ENCODE data around the gene STX11. TPM values are rescaled to one million over a fixed set of nuclear protein-coding genes. Genes with fewer than 3 reads are reported as not detected.

The STX11 gene
- total and polyA plus RNA-seq, 2 of the 13 experiments (the other 11 are each of a cell fraction or from before 2014, with no cell fraction given): 0.03 TPM; not detected in 1

DNA sequence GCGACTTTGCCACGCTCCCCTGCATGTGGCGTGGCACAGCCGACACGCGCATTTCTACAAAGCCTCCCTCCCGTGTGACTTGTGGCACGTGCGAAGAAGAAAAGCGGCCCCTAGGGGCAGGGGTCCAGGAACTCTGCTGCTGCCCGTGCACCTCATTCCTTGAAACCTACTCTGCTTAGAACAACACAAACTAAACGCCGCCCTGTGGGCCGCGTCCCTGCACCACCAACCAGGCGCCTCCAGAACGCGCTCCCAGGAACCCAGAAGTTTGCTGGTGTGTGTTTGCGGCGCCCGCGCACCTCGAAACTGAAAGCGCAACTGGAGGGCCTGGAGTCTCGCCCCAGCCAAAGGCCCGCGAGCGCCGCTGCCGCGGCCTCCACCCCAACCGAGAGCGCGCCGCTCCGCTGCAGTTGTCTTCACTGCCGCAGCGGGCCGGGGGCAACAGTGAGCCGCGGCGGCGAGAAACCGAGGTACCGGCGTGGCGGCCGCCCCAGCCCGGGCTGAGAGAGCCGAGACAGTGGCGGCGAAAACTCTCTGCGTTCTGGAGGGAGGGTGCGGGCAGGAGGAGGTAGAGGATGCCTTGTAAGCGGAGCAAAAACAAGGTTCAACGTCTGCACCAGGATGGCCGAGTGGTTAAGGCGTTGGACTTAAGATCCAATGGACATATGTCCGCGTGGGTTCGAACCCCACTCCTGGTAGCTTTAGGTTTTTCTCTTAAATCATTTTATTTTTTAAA lies 65.8 kb downstream of the STX11 start (continued):
- TF ChIP-seq ZNF574 (CRISPR knock-in tag; IDR thresholded peaks at IDR 0.05) (peak; percentile 88), SP1 (IDR thresholded peaks at IDR 0.05) (no peak), SP1 (CRISPR knock-in tag; IDR thresholded peaks at IDR 0.05) (peak; percentile 62), MYNN (CRISPR knock-in tag; IDR thresholded peaks at IDR 0.05; ENCODE audit: low read depth) (peak; percentile 56; the same call in 1 of the 2 replicates), NFYB (CRISPR knock-in tag; IDR thresholded peaks at IDR 0.05) (0 out of 2 replicates have a peak, but pooled peaks have one; percentile 32), HOXA7 (CRISPR knock-in tag; IDR thresholded peaks at IDR 0.05) (no peak), GLMP (CRISPR knock-in tag; IDR thresholded peaks at IDR 0.05; ENCODE audit: borderline replicate concordance) (no peak; the same call in 1 of the 2 replicates), NR2C2 (CRISPR knock-in tag; IDR thresholded peaks at IDR 0.05; ENCODE audit: borderline replicate concordance) (peak; percentile 55; the same call in 1 of the 2 replicates), ZMAT5 (CRISPR knock-in tag; IDR thresholded peaks at IDR 0.05; ENCODE audit: borderline replicate concordance, low read depth) (0 out of 2 replicates have a peak, but pooled peaks have one; percentile 64), NFKB2 (CRISPR knock-in tag; IDR thresholded peaks at IDR 0.05; ENCODE audit: borderline replicate concordance) (peak; percentile 59), ERF (CRISPR knock-in tag; IDR thresholded peaks at IDR 0.05) (peak; percentile 88; the same call in 1 of the 2 replicates), ZSCAN12 (CRISPR knock-in tag; IDR thresholded peaks at IDR 0.05) (peak; percentile 48; the same call in 1 of the 2 replicates), ZC3H4 (CRISPR knock-in tag; IDR thresholded peaks at IDR 0.05; ENCODE audit: borderline replicate concordance) (no peak), IRF9 (CRISPR knock-in tag; IDR thresholded peaks at IDR 0.05; ENCODE audit: borderline replicate concordance) (peak; percentile 42; the same call in 1 of the 2 replicates)
- TF ChIP-seq, protein P1, sequence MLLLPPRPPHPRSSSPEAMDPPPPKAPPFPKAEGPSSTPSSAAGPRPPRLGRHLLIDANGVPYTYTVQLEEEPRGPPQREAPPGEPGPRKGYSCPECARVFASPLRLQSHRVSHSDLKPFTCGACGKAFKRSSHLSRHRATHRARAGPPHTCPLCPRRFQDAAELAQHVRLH (CRISPR knock-in tag; IDR thresholded peaks at IDR 0.05; ENCODE audit: borderline replicate concordance, low read depth): peak; percentile 99
- TF ChIP-seq, protein P2, sequence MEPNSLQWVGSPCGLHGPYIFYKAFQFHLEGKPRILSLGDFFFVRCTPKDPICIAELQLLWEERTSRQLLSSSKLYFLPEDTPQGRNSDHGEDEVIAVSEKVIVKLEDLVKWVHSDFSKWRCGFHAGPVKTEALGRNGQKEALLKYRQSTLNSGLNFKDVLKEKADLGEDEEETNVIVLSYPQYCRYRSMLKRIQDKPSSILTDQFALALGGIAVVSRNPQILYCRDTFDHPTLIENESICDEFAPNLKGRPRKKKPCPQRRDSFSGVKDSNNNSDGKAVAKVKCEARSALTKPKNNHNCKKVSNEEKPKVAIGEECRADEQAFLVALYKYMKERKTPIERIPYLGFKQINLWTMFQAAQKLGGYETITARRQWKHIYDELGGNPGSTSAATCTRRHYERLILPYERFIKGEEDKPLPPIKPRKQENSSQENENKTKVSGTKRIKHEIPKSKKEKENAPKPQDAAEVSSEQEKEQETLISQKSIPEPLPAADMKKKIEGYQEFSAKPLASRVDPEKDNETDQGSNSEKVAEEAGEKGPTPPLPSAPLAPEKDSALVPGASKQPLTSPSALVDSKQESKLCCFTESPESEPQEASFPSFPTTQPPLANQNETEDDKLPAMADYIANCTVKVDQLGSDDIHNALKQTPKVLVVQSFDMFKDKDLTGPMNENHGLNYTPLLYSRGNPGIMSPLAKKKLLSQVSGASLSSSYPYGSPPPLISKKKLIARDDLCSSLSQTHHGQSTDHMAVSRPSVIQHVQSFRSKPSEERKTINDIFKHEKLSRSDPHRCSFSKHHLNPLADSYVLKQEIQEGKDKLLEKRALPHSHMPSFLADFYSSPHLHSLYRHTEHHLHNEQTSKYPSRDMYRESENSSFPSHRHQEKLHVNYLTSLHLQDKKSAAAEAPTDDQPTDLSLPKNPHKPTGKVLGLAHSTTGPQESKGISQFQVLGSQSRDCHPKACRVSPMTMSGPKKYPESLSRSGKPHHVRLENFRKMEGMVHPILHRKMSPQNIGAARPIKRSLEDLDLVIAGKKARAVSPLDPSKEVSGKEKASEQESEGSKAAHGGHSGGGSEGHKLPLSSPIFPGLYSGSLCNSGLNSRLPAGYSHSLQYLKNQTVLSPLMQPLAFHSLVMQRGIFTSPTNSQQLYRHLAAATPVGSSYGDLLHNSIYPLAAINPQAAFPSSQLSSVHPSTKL (CRISPR knock-in tag; IDR thresholded peaks at IDR 0.05): peak; percentile 83
- TF ChIP-seq, protein P3, sequence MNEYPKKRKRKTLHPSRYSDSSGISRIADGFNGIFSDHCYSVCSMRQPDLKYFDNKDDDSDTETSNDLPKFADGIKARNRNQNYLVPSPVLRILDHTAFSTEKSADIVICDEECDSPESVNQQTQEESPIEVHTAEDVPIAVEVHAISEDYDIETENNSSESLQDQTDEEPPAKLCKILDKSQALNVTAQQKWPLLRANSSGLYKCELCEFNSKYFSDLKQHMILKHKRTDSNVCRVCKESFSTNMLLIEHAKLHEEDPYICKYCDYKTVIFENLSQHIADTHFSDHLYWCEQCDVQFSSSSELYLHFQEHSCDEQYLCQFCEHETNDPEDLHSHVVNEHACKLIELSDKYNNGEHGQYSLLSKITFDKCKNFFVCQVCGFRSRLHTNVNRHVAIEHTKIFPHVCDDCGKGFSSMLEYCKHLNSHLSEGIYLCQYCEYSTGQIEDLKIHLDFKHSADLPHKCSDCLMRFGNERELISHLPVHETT (CRISPR knock-in tag; conservative IDR thresholded peaks at IDR 0.05): peak; percentile 94

All from HepG2 (cell line).